ENCODE data around the gene IL17REL.

GRCh38 chr22:50004918-50005317, 7.6 kb downstream of the IL17REL start:
- TF ChIP-seq GATA2 (IDR thresholded peaks at IDR 0.05; ENCODE audit: low read depth, low read length) = no peak
- TF ChIP-seq GATA3 (IDR thresholded peaks at IDR 0.05; ENCODE audit: low read depth, low read length) = no peak

Measured in SH-SY5Y (cell line).